WTC11 (cell line): Measurements from ENCODE around the gene UBE2D2.

Experiments used
- CREB1 ChIP-seq: sonication (generic); formaldehyde crosslinking; IDR thresholded peaks from 2 replicates; pipeline ENCODE4 v1.8.0; 2023; ENCODE audit warnings: mild to moderate bottlenecking, missing genetic modification reagents
- CREM ChIP-seq: sonication (generic); formaldehyde crosslinking; IDR thresholded peaks from 2 replicates; pipeline ENCODE4 v1.8.1; 2022; ENCODE audit warnings: mild to moderate bottlenecking, missing genetic modification reagents, moderate library complexity
- GABPB1 ChIP-seq: sonication (generic); formaldehyde crosslinking; IDR thresholded peaks from 2 replicates; pipeline ENCODE4 v1.8.1; 2023; ENCODE audit warnings: mild to moderate bottlenecking, missing genetic modification reagents
- TF ChIP-seq, protein P1 (sequence below): sonication (generic); formaldehyde crosslinking; IDR thresholded peaks from 2 replicates; pipeline ENCODE4 v1.8.1; 2023; ENCODE audit warnings: mild to moderate bottlenecking, missing genetic modification reagents, moderate library complexity
- TF ChIP-seq, protein P2 (sequence below): fragments of 200-600 bp; IDR thresholded peaks from 2 replicates; pipeline ENCODE4 v1.8.0; 2022; ENCODE audit warnings: antibody characterized with exemption
- TF ChIP-seq, protein P3 (sequence below): sonication (generic); formaldehyde crosslinking; IDR thresholded peaks from 2 replicates; pipeline ENCODE4 v1.8.1; 2023; ENCODE audit warnings: mild to moderate bottlenecking, missing genetic modification reagents
- TF ChIP-seq, protein P4 (sequence below): sonication (generic); formaldehyde crosslinking; IDR thresholded peaks from 2 replicates; pipeline ENCODE4 v1.8.0; 2022; ENCODE audit warnings: mild to moderate bottlenecking, missing genetic modification reagents
- TF ChIP-seq, protein P5 (sequence below): sonication (generic); formaldehyde crosslinking; IDR thresholded peaks from 2 replicates; pipeline ENCODE4 v1.8.1; 2022; ENCODE audit warnings: mild to moderate bottlenecking, missing genetic modification reagents, moderate library complexity, borderline replicate concordance
- TF ChIP-seq, protein P6 (sequence below): sonication (generic); formaldehyde crosslinking; IDR thresholded peaks from 2 replicates; pipeline ENCODE4 v1.8.1; 2022; ENCODE audit warnings: missing genetic modification reagents, borderline replicate concordance
- TF ChIP-seq, protein P7 (sequence below): sonication (generic); formaldehyde crosslinking; IDR thresholded peaks from 2 replicates; pipeline ENCODE4 v1.8.1; 2023; ENCODE audit warnings: mild to moderate bottlenecking, missing genetic modification reagents, borderline replicate concordance

DNA sequence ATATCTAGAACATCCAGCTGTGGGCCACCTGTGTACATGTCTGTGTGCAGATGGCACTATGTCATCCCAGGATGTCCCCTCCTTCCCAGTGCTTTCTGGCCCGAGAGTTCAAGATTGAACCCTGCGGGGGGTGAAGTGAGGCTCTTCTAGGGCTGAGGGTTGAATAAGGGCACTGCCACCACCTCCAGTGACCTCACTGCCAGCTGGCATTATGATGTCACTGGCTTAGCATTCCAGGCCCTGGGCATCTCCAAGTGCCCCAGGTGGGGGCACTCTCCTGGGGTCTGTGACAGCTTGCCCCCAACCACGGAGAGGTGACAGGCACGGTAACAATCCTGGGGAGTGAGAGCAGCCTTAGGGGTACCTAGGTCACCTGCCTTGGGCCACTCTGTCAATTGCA lies 114.1 kb downstream of the UBE2D2 start:
- TF ChIP-seq, protein P1, sequence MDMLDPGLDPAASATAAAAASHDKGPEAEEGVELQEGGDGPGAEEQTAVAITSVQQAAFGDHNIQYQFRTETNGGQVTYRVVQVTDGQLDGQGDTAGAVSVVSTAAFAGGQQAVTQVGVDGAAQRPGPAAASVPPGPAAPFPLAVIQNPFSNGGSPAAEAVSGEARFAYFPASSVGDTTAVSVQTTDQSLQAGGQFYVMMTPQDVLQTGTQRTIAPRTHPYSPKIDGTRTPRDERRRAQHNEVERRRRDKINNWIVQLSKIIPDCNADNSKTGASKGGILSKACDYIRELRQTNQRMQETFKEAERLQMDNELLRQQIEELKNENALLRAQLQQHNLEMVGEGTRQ (CRISPR knock-in tag), result no peak
- TF ChIP-seq CREB1 (CRISPR knock-in tag) (no peak), GABPB1 (CRISPR knock-in tag) (no peak), CREM (no peak)
- TF ChIP-seq, protein P2, sequence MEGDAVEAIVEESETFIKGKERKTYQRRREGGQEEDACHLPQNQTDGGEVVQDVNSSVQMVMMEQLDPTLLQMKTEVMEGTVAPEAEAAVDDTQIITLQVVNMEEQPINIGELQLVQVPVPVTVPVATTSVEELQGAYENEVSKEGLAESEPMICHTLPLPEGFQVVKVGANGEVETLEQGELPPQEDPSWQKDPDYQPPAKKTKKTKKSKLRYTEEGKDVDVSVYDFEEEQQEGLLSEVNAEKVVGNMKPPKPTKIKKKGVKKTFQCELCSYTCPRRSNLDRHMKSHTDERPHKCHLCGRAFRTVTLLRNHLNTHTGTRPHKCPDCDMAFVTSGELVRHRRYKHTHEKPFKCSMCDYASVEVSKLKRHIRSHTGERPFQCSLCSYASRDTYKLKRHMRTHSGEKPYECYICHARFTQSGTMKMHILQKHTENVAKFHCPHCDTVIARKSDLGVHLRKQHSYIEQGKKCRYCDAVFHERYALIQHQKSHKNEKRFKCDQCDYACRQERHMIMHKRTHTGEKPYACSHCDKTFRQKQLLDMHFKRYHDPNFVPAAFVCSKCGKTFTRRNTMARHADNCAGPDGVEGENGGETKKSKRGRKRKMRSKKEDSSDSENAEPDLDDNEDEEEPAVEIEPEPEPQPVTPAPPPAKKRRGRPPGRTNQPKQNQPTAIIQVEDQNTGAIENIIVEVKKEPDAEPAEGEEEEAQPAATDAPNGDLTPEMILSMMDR, result no peak
- TF ChIP-seq, protein P3, sequence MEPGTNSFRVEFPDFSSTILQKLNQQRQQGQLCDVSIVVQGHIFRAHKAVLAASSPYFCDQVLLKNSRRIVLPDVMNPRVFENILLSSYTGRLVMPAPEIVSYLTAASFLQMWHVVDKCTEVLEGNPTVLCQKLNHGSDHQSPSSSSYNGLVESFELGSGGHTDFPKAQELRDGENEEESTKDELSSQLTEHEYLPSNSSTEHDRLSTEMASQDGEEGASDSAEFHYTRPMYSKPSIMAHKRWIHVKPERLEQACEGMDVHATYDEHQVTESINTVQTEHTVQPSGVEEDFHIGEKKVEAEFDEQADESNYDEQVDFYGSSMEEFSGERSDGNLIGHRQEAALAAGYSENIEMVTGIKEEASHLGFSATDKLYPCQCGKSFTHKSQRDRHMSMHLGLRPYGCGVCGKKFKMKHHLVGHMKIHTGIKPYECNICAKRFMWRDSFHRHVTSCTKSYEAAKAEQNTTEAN (CRISPR knock-in tag), result no peak
- TF ChIP-seq, protein P4, sequence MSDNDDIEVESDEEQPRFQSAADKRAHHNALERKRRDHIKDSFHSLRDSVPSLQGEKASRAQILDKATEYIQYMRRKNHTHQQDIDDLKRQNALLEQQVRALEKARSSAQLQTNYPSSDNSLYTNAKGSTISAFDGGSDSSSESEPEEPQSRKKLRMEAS, result no peak
- TF ChIP-seq, protein P5, sequence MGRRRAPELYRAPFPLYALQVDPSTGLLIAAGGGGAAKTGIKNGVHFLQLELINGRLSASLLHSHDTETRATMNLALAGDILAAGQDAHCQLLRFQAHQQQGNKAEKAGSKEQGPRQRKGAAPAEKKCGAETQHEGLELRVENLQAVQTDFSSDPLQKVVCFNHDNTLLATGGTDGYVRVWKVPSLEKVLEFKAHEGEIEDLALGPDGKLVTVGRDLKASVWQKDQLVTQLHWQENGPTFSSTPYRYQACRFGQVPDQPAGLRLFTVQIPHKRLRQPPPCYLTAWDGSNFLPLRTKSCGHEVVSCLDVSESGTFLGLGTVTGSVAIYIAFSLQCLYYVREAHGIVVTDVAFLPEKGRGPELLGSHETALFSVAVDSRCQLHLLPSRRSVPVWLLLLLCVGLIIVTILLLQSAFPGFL (CRISPR knock-in tag), result no peak
- TF ChIP-seq, protein P6, sequence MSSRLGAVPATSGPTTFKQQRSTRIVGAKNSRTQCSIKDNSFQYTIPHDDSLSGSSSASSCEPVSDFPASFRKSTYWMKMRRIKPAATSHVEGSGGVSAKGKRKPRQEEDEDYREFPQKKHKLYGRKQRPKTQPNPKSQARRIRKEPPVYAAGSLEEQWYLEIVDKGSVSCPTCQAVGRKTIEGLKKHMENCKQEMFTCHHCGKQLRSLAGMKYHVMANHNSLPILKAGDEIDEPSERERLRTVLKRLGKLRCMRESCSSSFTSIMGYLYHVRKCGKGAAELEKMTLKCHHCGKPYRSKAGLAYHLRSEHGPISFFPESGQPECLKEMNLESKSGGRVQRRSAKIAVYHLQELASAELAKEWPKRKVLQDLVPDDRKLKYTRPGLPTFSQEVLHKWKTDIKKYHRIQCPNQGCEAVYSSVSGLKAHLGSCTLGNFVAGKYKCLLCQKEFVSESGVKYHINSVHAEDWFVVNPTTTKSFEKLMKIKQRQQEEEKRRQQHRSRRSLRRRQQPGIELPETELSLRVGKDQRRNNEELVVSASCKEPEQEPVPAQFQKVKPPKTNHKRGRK (CRISPR knock-in tag), result no peak
- TF ChIP-seq, protein P7, sequence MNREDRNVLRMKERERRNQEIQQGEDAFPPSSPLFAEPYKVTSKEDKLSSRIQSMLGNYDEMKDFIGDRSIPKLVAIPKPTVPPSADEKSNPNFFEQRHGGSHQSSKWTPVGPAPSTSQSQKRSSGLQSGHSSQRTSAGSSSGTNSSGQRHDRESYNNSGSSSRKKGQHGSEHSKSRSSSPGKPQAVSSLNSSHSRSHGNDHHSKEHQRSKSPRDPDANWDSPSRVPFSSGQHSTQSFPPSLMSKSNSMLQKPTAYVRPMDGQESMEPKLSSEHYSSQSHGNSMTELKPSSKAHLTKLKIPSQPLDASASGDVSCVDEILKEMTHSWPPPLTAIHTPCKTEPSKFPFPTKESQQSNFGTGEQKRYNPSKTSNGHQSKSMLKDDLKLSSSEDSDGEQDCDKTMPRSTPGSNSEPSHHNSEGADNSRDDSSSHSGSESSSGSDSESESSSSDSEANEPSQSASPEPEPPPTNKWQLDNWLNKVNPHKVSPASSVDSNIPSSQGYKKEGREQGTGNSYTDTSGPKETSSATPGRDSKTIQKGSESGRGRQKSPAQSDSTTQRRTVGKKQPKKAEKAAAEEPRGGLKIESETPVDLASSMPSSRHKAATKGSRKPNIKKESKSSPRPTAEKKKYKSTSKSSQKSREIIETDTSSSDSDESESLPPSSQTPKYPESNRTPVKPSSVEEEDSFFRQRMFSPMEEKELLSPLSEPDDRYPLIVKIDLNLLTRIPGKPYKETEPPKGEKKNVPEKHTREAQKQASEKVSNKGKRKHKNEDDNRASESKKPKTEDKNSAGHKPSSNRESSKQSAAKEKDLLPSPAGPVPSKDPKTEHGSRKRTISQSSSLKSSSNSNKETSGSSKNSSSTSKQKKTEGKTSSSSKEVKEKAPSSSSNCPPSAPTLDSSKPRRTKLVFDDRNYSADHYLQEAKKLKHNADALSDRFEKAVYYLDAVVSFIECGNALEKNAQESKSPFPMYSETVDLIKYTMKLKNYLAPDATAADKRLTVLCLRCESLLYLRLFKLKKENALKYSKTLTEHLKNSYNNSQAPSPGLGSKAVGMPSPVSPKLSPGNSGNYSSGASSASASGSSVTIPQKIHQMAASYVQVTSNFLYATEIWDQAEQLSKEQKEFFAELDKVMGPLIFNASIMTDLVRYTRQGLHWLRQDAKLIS (CRISPR knock-in tag), result no peak
